ENCODE measurements around the gene GRPEL1. TPM values are rescaled to one million over a fixed set of nuclear protein-coding genes. Genes with fewer than 3 reads are reported as not detected.

GRPEL1 gene
- total RNA-seq, 2 donors from 2014 or later: 18.5 to 25.5 TPM

DNA sequence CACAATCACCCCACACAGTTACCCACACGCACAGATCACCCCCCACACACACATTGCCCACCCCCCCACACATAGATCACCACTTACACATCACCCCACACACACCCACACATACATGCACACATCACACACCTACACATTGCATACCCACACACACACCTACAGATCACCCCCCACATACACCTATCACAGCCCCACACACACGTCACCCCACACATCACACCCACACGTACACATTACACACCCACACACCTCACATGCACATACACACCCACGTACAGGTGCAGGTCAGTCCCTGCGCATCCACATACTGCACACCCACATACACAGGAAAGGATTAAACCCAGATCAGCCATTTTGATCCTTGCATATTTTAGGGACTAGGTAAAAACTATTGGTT is 40.0 kb downstream of the GRPEL1 start:
- Histone ChIP-seq H3K9ac (ENCODE audit: extremely low read depth, low read length, poor library complexity, severe bottlenecking) (no peak overlapping the region), H3K27ac (ENCODE audit: low read depth, low read length) (no peak overlapping the region), H3K36me3 (ENCODE audit: control insufficient read depth, insufficient read depth, low read length) (peaks cover 68% of the 10 kb centered on the region), H3K9me3 (ENCODE audit: control insufficient read depth, low read length) (no peaks in the 10 kb centered on the region), H3K4me1 (ENCODE audit: control insufficient read depth, insufficient read depth, low read length) (no peaks in the 10 kb centered on the region), H3K4me3 (ENCODE audit: low read length) (no peak overlapping the region), H3K27me3 (ENCODE audit: control insufficient read depth, insufficient read depth, low read length, poor library complexity, severe bottlenecking) (no peaks in the 10 kb centered on the region)
- no peak for TF ChIP-seq CTCF (conservative IDR thresholded peaks at IDR 0.05)
- H3K4me3 Mint-ChIP-seq: no peak overlapping the region
- DNase-seq: no peak
- 90 to 100% methylated on average over 2 to 5 of the region's 5 CpGs for WGBS, 2 experiments (ENCODE audit: insufficient coverage in 1 of 2, insufficient read length in 1 of 2)
- H3K27ac Mint-ChIP-seq: no peak overlapping the region
- no peaks in the 10 kb centered on the region for H3K27me3 Mint-ChIP-seq (ENCODE audit: insufficient read depth)
- no peaks in the 10 kb centered on the region for H3K4me1 Mint-ChIP-seq
- H3K36me3 Mint-ChIP-seq (ENCODE audit: low read depth): peaks cover 77% of the 10 kb centered on the region
- no peaks in the 10 kb centered on the region for H3K9me3 Mint-ChIP-seq

- no peak overlapping the region for H3K27ac ChIP-seq (ENCODE audit: low read depth, low read length)
- no peak for DNase-seq
- no peak overlapping the region for H3K9ac ChIP-seq (ENCODE audit: extremely low read depth, low read length, poor library complexity, severe bottlenecking)
- no peak overlapping the region for H3K4me3 ChIP-seq (ENCODE audit: low read length)
- H3K27ac Mint-ChIP-seq: no peak overlapping the region
- no peak for TF ChIP-seq CTCF (conservative IDR thresholded peaks at IDR 0.05)
- peaks cover 75% of the 10 kb centered on the region for H3K36me3 Mint-ChIP-seq (ENCODE audit: low read depth)
- no peak overlapping the region for H3K4me3 Mint-ChIP-seq
- H3K4me1 Mint-ChIP-seq: no peaks in the 10 kb centered on the region
- H3K27me3 Mint-ChIP-seq (ENCODE audit: insufficient read depth): no peaks in the 10 kb centered on the region
- no peaks in the 10 kb centered on the region for H3K9me3 ChIP-seq (ENCODE audit: control insufficient read depth, low read length)
- no peaks in the 10 kb centered on the region for H3K4me1 ChIP-seq (ENCODE audit: control insufficient read depth, insufficient read depth, low read length)
- no peaks in the 10 kb centered on the region for H3K9me3 Mint-ChIP-seq
- H3K36me3 ChIP-seq (ENCODE audit: control insufficient read depth, insufficient read depth, low read length): peaks cover 67% of the 10 kb centered on the region
- H3K27me3 ChIP-seq (ENCODE audit: control insufficient read depth, insufficient read depth, low read length, poor library complexity, severe bottlenecking): no peaks in the 10 kb centered on the region
- WGBS, 2 experiments (ENCODE audit: insufficient coverage in 1 of 2, insufficient read length in 1 of 2): 97% methylated on average over 7 of the region's 7 CpGs; no CpG with 5 or more reads in 1 of the 2 experiments
Measured at GRCh38 chr4:7027284-7027683, 40.6 kb downstream of the GRPEL1 start.

- H3K9me3 Mint-ChIP-seq: no peaks in the 10 kb centered on the region
- no peaks in the 10 kb centered on the region for H3K4me1 Mint-ChIP-seq
- H3K4me3 Mint-ChIP-seq: no peak overlapping the region
Measured at GRCh38 chr4:7026107-7026506, 41.8 kb downstream of the GRPEL1 start.

More at GRCh38 chr4:7026107-7026506, 41.8 kb downstream of the GRPEL1 start:
- no peak overlapping the region for H3K9ac ChIP-seq (ENCODE audit: extremely low read depth, low read length, poor library complexity, severe bottlenecking)
- H3K36me3 Mint-ChIP-seq (ENCODE audit: low read depth): peaks cover 74% of the 10 kb centered on the region
- 90 to 95% methylated on average over 5 to 9 of the region's 9 CpGs for WGBS, 2 experiments (ENCODE audit: insufficient coverage in 1 of 2, insufficient read length in 1 of 2)
- no peak overlapping the region for H3K4me3 ChIP-seq (ENCODE audit: low read length)
- TF ChIP-seq CTCF (conservative IDR thresholded peaks at IDR 0.05): no peak
- DNase-seq: no peak
- H3K4me1 ChIP-seq (ENCODE audit: control insufficient read depth, insufficient read depth, low read length): no peaks in the 10 kb centered on the region
- H3K27ac ChIP-seq (ENCODE audit: low read depth, low read length): no peak overlapping the region
- no peaks in the 10 kb centered on the region for H3K27me3 ChIP-seq (ENCODE audit: control insufficient read depth, insufficient read depth, low read length, poor library complexity, severe bottlenecking)
- H3K27me3 Mint-ChIP-seq (ENCODE audit: insufficient read depth): no peaks in the 10 kb centered on the region
- H3K9me3 ChIP-seq (ENCODE audit: control insufficient read depth, low read length): no peaks in the 10 kb centered on the region
- H3K27ac Mint-ChIP-seq: peak overlapping the region; percentile 64
- H3K36me3 ChIP-seq (ENCODE audit: control insufficient read depth, insufficient read depth, low read length): peaks cover 64% of the 10 kb centered on the region

All from endodermal cell (in vitro differentiated cells).